ENCODE data around the gene SLC25A13.

Gene SLC25A13

DNA sequence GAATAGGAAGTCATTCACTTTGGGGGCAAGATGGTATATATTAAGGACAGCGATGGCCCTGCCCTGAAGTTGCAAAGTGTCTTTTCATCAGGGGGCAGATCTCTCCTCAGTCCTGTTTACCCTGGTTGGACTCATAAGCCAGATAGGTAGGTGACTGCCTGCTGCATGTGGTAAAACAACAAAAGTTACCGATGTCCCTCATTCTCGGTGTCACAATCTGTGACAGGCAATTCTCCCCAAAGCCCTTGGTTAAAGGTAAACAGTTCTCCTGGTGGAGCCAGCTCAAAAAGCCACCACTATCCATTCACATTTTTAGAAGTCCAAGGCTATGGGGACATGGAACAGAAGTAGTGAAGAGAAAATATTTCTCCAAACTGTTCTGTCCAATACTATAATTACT, 9.9 kb upstream of the SLC25A13 start (continued):
- TF ChIP-seq, protein P1, sequence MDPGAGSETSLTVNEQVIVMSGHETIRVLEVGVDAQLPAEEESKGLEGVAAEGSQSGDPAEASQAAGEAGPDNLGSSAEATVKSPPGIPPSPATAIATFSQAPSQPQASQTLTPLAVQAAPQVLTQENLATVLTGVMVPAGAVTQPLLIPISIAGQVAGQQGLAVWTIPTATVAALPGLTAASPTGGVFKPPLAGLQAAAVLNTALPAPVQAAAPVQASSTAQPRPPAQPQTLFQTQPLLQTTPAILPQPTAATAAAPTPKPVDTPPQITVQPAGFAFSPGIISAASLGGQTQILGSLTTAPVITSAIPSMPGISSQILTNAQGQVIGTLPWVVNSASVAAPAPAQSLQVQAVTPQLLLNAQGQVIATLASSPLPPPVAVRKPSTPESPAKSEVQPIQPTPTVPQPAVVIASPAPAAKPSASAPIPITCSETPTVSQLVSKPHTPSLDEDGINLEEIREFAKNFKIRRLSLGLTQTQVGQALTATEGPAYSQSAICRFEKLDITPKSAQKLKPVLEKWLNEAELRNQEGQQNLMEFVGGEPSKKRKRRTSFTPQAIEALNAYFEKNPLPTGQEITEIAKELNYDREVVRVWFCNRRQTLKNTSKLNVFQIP (CRISPR knock-in tag; IDR thresholded peaks at IDR 0.05; ENCODE audit: borderline replicate concordance, low read depth): no peak

DNA sequence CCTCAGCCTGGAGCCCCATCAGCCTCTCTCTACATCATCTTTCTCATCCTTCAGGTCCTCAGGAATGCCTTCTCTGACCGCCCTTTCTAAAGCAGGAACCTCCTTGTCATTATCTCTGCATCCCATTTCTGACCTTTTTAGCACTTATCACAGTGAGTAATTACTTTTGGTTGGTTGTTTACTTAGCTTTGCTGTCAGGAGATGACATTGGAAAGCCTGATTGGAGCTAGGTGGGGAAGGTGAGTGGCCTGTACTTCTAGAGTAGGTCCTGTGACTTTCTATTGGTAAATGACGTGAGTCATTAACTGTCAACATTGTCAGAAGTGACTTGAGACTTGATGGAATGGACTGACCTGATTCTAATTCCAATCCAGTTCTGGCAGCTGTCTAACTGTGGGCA, 9.3 kb upstream of the SLC25A13 start:
- ATAC-seq: no peak
- TF ChIP-seq ISL1 (CRISPR knock-in tag; IDR thresholded peaks at IDR 0.05) (no peak), GLIS3 (CRISPR knock-in tag; IDR thresholded peaks at IDR 0.05) (no peak), ARNTL (CRISPR knock-in tag; IDR thresholded peaks at IDR 0.05; ENCODE audit: borderline replicate concordance, low read depth) (no peak), TOX (CRISPR knock-in tag; IDR thresholded peaks at IDR 0.05; ENCODE audit: borderline replicate concordance) (no peak), ZNF8 (CRISPR knock-in tag; IDR thresholded peaks at IDR 0.05) (no peak), CSDC2 (CRISPR knock-in tag; IDR thresholded peaks at IDR 0.05) (no peak), ZNF70 (CRISPR knock-in tag; IDR thresholded peaks at IDR 0.05) (no peak), SNAI2 (CRISPR knock-in tag; IDR thresholded peaks at IDR 0.05) (no peak), ZNF565 (CRISPR knock-in tag; conservative IDR thresholded peaks at IDR 0.05; ENCODE audit: low read depth) (no peak), ZFP3 (CRISPR knock-in tag; IDR thresholded peaks at IDR 0.05) (no peak), ZC3H10 (CRISPR knock-in tag; IDR thresholded peaks at IDR 0.05) (no peak), BACH2 (CRISPR knock-in tag; IDR thresholded peaks at IDR 0.05; ENCODE audit: borderline replicate concordance) (no peak), ZFP30 (CRISPR knock-in tag; IDR thresholded peaks at IDR 0.05) (no peak), PPARA (CRISPR knock-in tag; IDR thresholded peaks at IDR 0.05; ENCODE audit: borderline replicate concordance) (no peak), RARB (CRISPR knock-in tag; IDR thresholded peaks at IDR 0.05) (no peak), TCF4 (CRISPR knock-in tag; IDR thresholded peaks at IDR 0.05; ENCODE audit: borderline replicate concordance) (no peak)
- TF ChIP-seq, protein P2, sequence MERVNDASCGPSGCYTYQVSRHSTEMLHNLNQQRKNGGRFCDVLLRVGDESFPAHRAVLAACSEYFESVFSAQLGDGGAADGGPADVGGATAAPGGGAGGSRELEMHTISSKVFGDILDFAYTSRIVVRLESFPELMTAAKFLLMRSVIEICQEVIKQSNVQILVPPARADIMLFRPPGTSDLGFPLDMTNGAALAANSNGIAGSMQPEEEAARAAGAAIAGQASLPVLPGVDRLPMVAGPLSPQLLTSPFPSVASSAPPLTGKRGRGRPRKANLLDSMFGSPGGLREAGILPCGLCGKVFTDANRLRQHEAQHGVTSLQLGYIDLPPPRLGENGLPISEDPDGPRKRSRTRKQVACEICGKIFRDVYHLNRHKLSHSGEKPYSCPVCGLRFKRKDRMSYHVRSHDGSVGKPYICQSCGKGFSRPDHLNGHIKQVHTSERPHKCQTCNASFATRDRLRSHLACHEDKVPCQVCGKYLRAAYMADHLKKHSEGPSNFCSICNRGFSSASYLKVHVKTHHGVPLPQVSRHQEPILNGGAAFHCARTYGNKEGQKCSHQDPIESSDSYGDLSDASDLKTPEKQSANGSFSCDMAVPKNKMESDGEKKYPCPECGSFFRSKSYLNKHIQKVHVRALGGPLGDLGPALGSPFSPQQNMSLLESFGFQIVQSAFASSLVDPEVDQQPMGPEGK (CRISPR knock-in tag; IDR thresholded peaks at IDR 0.05; ENCODE audit: borderline replicate concordance): no peak
- TF ChIP-seq, protein P3, sequence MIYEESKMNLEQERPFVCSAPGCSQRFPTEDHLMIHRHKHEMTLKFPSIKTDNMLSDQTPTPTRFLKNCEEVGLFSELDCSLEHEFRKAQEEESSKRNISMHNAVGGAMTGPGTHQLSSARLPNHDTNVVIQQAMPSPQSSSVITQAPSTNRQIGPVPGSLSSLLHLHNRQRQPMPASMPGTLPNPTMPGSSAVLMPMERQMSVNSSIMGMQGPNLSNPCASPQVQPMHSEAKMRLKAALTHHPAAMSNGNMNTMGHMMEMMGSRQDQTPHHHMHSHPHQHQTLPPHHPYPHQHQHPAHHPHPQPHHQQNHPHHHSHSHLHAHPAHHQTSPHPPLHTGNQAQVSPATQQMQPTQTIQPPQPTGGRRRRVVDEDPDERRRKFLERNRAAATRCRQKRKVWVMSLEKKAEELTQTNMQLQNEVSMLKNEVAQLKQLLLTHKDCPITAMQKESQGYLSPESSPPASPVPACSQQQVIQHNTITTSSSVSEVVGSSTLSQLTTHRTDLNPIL (CRISPR knock-in tag; IDR thresholded peaks at IDR 0.05; ENCODE audit: low read depth): no peak
- TF ChIP-seq, protein P4, sequence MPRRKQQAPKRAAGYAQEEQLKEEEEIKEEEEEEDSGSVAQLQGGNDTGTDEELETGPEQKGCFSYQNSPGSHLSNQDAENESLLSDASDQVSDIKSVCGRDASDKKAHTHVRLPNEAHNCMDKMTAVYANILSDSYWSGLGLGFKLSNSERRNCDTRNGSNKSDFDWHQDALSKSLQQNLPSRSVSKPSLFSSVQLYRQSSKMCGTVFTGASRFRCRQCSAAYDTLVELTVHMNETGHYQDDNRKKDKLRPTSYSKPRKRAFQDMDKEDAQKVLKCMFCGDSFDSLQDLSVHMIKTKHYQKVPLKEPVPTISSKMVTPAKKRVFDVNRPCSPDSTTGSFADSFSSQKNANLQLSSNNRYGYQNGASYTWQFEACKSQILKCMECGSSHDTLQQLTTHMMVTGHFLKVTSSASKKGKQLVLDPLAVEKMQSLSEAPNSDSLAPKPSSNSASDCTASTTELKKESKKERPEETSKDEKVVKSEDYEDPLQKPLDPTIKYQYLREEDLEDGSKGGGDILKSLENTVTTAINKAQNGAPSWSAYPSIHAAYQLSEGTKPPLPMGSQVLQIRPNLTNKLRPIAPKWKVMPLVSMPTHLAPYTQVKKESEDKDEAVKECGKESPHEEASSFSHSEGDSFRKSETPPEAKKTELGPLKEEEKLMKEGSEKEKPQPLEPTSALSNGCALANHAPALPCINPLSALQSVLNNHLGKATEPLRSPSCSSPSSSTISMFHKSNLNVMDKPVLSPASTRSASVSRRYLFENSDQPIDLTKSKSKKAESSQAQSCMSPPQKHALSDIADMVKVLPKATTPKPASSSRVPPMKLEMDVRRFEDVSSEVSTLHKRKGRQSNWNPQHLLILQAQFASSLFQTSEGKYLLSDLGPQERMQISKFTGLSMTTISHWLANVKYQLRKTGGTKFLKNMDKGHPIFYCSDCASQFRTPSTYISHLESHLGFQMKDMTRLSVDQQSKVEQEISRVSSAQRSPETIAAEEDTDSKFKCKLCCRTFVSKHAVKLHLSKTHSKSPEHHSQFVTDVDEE (CRISPR knock-in tag; IDR thresholded peaks at IDR 0.05): no peak
- TF ChIP-seq, protein P1 (CRISPR knock-in tag; IDR thresholded peaks at IDR 0.05; ENCODE audit: borderline replicate concordance, low read depth): no peak

DNA sequence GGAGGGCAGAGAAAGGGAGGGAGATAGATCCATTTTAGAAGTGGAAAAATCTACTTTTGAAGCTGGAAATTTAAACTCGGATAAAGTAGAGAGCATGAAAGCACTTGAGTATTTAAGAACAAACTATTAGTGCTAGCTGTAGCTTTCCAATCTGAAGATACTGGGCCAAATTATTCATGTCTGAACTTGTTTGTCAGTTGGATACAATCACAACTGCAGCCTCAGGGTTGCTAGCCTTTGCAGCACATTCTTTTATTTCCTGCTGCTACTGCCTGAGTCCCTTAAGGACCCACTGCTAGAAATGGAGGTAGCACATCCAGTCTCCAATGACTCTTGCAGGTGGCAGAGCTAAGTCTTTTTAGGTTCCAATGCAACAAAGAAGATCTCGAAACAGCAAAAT, 8.3 kb upstream of the SLC25A13 start:
- ATAC-seq: peak; percentile 33; the same call in 1 of the 3 replicates
- TF ChIP-seq, protein P4 (CRISPR knock-in tag; IDR thresholded peaks at IDR 0.05): no peak
- no peak for TF ChIP-seq RARB (CRISPR knock-in tag; IDR thresholded peaks at IDR 0.05)
- TF ChIP-seq, protein P2 (CRISPR knock-in tag; IDR thresholded peaks at IDR 0.05; ENCODE audit: borderline replicate concordance): no peak
- TF ChIP-seq OSR1 (CRISPR knock-in tag; IDR thresholded peaks at IDR 0.05): no peak
- TF ChIP-seq PPARA (CRISPR knock-in tag; IDR thresholded peaks at IDR 0.05; ENCODE audit: borderline replicate concordance): no peak
- no peak for TF ChIP-seq ISL1 (CRISPR knock-in tag; IDR thresholded peaks at IDR 0.05)
- TF ChIP-seq ARNTL (CRISPR knock-in tag; IDR thresholded peaks at IDR 0.05; ENCODE audit: borderline replicate concordance, low read depth): no peak
- no peak for TF ChIP-seq TCF4 (CRISPR knock-in tag; IDR thresholded peaks at IDR 0.05; ENCODE audit: borderline replicate concordance)
- no peak for TF ChIP-seq SNAI2 (CRISPR knock-in tag; IDR thresholded peaks at IDR 0.05)
- no peak for TF ChIP-seq ZFP30 (CRISPR knock-in tag; IDR thresholded peaks at IDR 0.05)
- TF ChIP-seq, protein P5, sequence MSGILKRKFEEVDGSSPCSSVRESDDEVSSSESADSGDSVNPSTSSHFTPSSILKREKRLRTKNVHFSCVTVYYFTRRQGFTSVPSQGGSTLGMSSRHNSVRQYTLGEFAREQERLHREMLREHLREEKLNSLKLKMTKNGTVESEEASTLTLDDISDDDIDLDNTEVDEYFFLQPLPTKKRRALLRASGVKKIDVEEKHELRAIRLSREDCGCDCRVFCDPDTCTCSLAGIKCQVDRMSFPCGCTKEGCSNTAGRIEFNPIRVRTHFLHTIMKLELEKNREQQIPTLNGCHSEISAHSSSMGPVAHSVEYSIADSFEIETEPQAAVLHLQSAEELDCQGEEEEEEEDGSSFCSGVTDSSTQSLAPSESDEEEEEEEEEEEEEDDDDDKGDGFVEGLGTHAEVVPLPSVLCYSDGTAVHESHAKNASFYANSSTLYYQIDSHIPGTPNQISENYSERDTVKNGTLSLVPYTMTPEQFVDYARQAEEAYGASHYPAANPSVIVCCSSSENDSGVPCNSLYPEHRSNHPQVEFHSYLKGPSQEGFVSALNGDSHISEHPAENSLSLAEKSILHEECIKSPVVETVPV (CRISPR knock-in tag; IDR thresholded peaks at IDR 0.05): no peak
- TF ChIP-seq ZNF70 (CRISPR knock-in tag; IDR thresholded peaks at IDR 0.05): no peak

Data from SK-N-SH treated with all-trans-retinoic acid at 6 μM for 48 hours (cell line).